Stimulated activated CD8-positive, alpha-beta memory T cell treated with anti-CD3 and anti-CD28 coated beads, Interleukin-2, amount 100 ng/mL, for 1 hour (primary cell): Measurements from ENCODE around the gene LCMT1.

ENCODE experiments used
- DNase-seq, 2 donors: peaks; one replicate each; pipeline ENCODE4 v3.0.0-alpha.2; 2020; ENCODE audit warnings: low read depth in 2 of 2

Gene LCMT1

GRCh38 chr16:25194273-25194878, 82.8 kb downstream of the LCMT1 start:
- no peak for DNase-seq

- no peak for DNase-seq
Measured at GRCh38 chr16:25198021-25198420, 86.5 kb downstream of the LCMT1 start.

DNA sequence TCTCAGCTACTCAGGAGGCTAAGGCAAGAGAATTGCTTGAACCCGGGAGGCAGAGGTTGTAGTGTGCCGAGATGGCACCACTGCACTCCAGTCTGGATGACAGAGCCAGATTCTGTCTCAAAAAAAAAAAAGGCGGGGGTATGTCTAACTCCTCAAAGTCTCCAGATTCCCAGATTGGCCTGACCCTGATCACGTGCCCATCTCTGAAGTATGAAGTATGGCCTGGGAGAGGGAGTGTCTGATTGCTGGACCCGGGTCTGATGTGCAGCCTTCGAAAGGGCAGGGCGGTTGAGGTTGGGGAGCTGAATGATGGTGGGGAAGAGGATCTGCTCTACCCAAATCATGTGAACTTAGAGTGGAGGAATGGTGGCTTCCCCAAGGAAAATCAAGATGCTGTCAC, 87.9 kb downstream of the LCMT1 start:
- no peak for DNase-seq

DNA sequence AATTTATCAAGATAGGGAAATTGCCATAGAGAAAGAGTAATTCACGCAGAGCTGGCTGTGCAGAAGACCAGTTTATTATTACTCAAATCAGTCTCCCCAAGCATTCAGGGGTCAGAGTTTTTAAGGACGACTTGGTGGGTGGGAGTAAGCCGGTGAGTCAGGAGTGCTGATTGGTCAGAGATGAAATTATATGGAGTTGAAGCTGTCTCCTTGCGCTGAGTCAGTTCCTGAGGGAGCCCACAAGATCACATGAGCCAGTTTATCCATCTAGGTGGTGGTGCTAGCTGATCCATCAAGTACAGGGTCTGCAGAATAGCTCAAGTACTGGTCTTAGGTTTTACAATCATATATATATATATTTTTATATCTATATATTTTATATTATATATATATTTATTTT, 99.2 kb downstream of the LCMT1 start:
- no peak for DNase-seq

DNA sequence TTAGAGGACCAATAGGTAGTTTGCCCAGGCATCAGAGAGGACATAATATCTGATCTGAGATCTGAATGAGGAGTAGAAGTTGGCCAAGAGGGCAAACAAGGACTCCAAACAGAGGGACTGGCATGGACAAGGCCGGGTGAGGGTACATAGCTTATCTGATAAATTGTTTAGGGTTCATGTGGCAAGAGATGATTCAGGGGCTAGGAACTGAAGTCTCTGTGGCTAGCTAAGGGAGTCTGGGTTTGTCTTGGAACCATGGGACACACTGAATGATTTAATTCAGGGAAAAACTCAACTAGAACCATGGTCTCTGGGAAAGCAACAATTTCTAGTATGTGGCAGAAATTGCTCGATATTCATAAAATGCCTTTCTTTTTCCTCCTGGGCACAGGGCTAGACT, 101.1 kb downstream of the LCMT1 start:
- no peak for DNase-seq

- no peak for DNase-seq
Measured at GRCh38 chr16:25213709-25214397, 102.3 kb downstream of the LCMT1 start.

- no peak for DNase-seq
Measured at GRCh38 chr16:25217112-25217511, 105.6 kb downstream of the LCMT1 start.

DNA sequence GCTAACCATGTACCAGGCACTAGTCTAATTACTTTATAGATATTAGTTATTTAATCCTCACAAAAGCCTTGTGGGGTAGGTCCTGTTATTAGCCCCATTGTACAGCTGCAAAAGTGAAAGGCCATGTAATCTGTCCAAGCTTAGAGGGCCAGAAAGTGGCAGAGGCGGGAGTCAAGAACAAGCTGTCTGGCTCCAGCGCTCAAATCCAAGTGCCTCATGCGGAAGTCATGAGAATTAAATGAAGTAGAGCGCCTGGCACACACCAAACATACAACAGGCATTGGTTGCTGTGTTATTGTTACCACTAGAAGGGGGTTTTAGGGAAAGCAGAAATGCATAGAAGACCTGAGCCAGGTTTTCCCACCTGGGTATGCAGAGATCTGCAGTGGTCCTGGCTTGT, 106.4 kb downstream of the LCMT1 start:
- no peak for DNase-seq

GRCh38 chr16:25219070-25219737, 107.7 kb downstream of the LCMT1 start:
- no peak for DNase-seq

DNA sequence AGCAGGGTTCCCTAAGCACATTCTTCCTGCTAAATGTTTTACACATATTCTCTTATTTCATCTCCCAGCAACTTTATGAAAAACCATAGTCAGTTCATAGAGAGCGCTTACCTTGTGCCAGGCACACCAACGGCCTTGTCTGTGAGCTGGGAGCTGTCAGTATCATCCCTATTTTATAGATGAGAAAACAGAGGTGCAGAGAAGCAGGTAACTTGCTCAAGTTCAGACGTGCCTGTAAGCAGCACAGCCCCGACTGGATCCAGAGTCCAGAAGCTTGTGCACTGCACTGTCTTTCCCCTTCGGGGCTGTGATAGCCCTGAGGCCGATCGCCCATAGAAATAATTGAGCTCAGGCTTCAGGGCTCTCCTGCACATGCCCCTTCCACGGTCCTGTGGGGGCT, 111.4 kb downstream of the LCMT1 start:
- DNase-seq: no peak

GRCh38 chr16:25223964-25224363, 112.4 kb downstream of the LCMT1 start:
- no peak for DNase-seq

DNA sequence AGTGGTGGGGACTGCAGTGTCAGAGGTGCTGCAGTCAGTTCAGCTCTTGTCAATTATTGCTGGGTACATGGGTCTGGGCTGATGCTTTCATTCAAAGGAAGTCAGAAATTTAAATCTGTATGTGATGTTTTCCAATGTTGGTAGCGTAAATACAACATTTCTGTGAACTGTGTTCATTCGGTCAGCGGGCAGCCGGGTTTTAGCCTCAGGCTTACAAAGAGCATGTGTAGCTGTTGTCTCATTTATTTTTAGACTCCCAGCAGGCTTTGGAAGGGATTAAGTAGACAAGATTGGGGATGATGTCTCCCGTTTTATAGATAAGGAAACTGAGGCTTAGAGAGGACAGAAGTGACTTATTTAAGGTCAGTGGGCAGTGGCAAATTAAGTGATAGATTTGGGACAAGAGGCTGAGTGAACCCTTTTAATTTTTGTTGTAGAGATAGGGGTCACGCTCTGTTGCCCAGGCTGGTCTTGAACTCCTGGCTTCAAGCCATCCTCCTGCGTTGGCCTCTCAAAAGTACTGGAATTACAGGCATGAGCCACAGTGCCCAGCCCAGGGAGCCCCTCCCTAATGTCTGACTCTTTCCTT, 113.3 kb downstream of the LCMT1 start:
- DNase-seq: no peak
